Neutrophil (primary cell): ENCODE results near the gene EFS.
A peak's percentile ranks its signal among the peaks of the same experiment; 100 is the strongest.
"Not testable (repeated sequence)": the region's sequence is repeated elsewhere in the genome, so short reads cannot be mapped to it uniquely, and the experiment has no call there.

ENCODE experiments used
- H3K27ac ChIP-seq: fragments of 200-600 bp; sonication (generic); 2 replicates; pipeline ENCODE4 v1.5.1; 2016; ENCODE audit warnings: mild to moderate bottlenecking, moderate library complexity
- H3K27me3 ChIP-seq: fragments of 200-600 bp; sonication (generic); 2 replicates; pipeline ENCODE4 v1.6.0; 2016; ENCODE audit warnings: mild to moderate bottlenecking
- H3K36me3 ChIP-seq: fragments of 200-600 bp; sonication (generic); 2 replicates; pipeline ENCODE4 v1.5.1; 2017
- H3K4me1 ChIP-seq, 2 experiments: fragments of 200-600 bp in 1 of 2; sonication (generic) in 1 of 2; 1 replicate in 1 of 2; 2 replicates in 1 of 2; pipeline versions ENCODE4 v1.5.1 to v1.6.1; 2013 to 2016; ENCODE audit warnings: low read depth in 1 of 2, low read length in 1 of 2, mild to moderate bottlenecking in 1 of 2, moderate library complexity in 1 of 2; ENCODE audit not compliant: control insufficient read depth in 1 of 2, insufficient read depth in 1 of 2
- H3K4me3 ChIP-seq, 2 experiments: fragments of 200-600 bp in 1 of 2; sonication (generic) in 1 of 2; 1 replicate in 1 of 2; 2 replicates in 1 of 2; pipeline ENCODE4 v1.5.1; 2013 to 2016; ENCODE audit warnings: low read depth in 1 of 2, low read length in 1 of 2, mild to moderate bottlenecking in 1 of 2, moderate library complexity in 1 of 2
- H3K9me3 ChIP-seq: fragments of 200-600 bp; sonication (generic); 2 replicates; pipeline ENCODE4 v1.5.1; 2016
- TF ChIP-seq, protein P1 (sequence below): fragments of 200-600 bp; sonication (generic); IDR thresholded peaks from 2 replicates; pipeline ENCODE4 v1.5.1; 2016; ENCODE audit warnings: antibody characterized with exemption

Gene EFS

DNA sequence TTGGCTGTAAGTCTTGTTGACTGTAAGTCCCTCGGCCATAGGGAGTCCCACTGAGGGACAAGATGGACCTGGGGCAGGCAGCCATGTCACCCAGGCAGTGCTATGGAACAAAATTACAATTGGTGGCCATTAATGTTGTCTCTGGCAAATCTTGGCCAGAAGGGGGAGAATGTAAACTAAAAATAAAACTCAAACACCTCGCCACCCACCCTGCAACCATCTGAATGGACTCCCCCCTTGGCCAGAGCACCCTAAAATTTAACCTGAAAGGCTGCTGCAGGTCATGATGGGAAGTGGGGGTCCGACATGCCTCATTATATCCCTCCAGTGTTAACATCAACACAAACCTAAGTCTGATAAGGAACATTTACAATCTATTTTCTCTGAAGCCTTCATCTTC is 20.5 kb downstream of the EFS start:
- Histone ChIP-seq H3K4me1 (no peaks in the 10 kb centered on the region), H3K27me3 (peaks cover 20% of the 10 kb centered on the region), H3K4me3 (no peak overlapping the region), H3K36me3 (no peaks in the 10 kb centered on the region), H3K9me3 (no peaks in the 10 kb centered on the region), H3K27ac (no peak overlapping the region)
- TF ChIP-seq, protein P1, sequence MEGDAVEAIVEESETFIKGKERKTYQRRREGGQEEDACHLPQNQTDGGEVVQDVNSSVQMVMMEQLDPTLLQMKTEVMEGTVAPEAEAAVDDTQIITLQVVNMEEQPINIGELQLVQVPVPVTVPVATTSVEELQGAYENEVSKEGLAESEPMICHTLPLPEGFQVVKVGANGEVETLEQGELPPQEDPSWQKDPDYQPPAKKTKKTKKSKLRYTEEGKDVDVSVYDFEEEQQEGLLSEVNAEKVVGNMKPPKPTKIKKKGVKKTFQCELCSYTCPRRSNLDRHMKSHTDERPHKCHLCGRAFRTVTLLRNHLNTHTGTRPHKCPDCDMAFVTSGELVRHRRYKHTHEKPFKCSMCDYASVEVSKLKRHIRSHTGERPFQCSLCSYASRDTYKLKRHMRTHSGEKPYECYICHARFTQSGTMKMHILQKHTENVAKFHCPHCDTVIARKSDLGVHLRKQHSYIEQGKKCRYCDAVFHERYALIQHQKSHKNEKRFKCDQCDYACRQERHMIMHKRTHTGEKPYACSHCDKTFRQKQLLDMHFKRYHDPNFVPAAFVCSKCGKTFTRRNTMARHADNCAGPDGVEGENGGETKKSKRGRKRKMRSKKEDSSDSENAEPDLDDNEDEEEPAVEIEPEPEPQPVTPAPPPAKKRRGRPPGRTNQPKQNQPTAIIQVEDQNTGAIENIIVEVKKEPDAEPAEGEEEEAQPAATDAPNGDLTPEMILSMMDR: no peak

DNA sequence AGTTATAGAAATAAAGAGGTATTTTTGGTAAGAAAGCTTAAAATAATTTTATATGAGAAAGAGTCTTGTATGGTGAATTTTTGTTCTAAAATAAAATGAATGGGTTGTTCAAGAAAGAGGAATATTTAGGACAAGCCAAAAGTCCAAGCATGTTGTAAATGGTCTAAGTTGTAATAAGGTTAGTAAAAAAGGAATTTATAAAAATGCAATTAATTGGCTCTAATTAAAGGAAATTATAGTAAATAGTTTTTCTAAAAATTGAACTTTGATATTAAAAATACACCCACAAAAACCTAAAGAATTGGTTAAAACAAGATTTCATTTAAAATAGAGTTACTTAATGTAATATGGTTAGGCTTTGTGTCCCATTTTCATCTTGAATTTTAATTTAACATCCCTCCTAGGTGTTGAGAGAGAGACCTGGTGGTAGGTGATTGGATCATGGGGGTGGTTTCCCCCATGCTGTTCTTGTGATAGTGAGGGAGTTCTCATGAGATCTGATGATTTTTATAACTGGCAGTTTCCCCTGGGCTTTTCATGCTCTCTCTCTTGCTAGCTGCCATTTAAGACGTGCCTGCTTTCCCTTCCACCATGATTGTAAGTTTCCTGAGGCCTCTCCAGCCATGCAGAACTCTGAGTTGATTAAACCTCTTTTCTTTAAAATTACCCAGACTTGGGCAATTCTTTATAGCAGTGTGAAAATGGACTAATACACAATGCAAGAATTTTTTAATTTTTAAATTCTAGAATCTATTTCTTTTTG is 25.3 kb downstream of the EFS start:
- no peaks in the 10 kb centered on the region for H3K4me1 ChIP-seq
- no peaks in the 10 kb centered on the region for H3K9me3 ChIP-seq
- TF ChIP-seq, protein P1: no peak
- H3K27me3 ChIP-seq: peaks cover 21% of the 10 kb centered on the region
- no peak overlapping the region for H3K4me3 ChIP-seq
- no peak overlapping the region for H3K27ac ChIP-seq
- no peaks in the 10 kb centered on the region for H3K36me3 ChIP-seq

GRCh38 chr14:23335623-23336022 is 29.3 kb downstream of the EFS start:
- Histone ChIP-seq H3K27ac (no peak overlapping the region), H3K36me3 (no peaks in the 10 kb centered on the region), H3K27me3 (peaks cover 29% of the 10 kb centered on the region), H3K4me3 (no peak overlapping the region), H3K4me1 (no peaks in the 10 kb centered on the region), H3K9me3 (no peaks in the 10 kb centered on the region)
- TF ChIP-seq, protein P1: no peak

DNA sequence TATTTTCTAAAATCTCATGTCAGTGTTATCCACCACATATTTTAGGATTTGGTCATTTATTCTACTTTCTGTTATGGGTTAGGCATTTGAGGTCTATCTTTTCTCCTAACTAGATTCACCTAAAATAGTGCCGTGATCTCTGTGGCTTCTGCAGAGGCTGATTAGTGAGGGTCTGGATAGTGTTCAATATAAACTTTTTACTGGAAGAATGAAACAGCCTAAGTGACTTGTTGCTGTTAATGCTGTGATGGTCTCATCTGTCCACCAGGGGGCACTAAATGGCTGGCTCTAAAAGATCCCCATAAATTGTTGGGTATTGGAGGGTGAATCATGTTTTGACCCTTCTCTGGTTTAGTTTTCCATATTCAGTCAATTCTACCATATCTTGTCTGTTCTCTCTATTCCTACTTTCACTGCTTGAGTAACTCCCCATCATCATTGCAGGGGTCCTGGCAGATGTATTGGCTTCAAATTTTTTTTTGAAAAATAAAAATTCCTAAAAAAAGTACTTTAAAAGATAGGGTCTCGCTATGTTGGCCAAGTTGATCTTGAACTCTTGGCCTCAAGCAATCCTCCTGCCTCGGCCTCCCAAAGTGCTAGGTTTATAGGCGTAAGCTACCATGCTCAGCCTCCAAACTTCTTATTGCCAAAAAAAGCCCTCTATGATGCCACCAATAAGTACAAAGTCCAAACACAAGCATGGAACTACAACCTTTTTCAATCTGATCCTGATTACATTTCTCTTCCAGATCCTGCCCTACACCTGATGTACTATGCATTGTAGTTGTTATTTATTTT is 36.8 kb downstream of the EFS start:
- Histone ChIP-seq H3K36me3 (peaks cover 32% of the 10 kb centered on the region), H3K9me3 (no peaks in the 10 kb centered on the region), H3K27ac (no peak overlapping the region), H3K4me3 (no peak overlapping the region), H3K4me1 (peaks cover under 1 to 2% of the 10 kb centered on the region in 2 experiments), H3K27me3 (peaks cover 7% of the 10 kb centered on the region)
- TF ChIP-seq, protein P1: peak; percentile 91

- Histone ChIP-seq H3K36me3 (peaks cover 38% of the 10 kb centered on the region), H3K4me1 (peaks cover 15% of the 10 kb centered on the region in 2 experiments), H3K4me3 (no peak overlapping the region), H3K27me3 (peaks cover 5% of the 10 kb centered on the region), H3K27ac (no peak overlapping the region), H3K9me3 (no peaks in the 10 kb centered on the region)
- TF ChIP-seq, protein P1: no peak
Observed at GRCh38 chr14:23326491-23327332, 38.3 kb downstream of the EFS start.

GRCh38 chr14:23325746-23326145 is 39.2 kb downstream of the EFS start:
- H3K27me3 ChIP-seq, H3K9me3 ChIP-seq, H3K4me3 ChIP-seq, H3K27ac ChIP-seq: not testable (repeated sequence)
- peaks cover 38% of the 10 kb centered on the region for H3K36me3 ChIP-seq
- H3K4me1 ChIP-seq: peaks cover 15 to 16% of the 10 kb centered on the region in 2 experiments
